Peyer's patch (tissue), 4 donors: ENCODE data around the gene ECHDC3.

Source experiments
- CTCF ChIP-seq, 6 experiments: fragments of 450-650 bp in 4 of 6; fragments of 200-600 bp in 2 of 6; sonication (generic) in 1 of 6; IDR thresholded peaks; one replicate each; pipeline ENCODE4 v1.5.1; 2017 to 2019; ENCODE audit warnings: antibody characterized with exemption in 6 of 6, mild to moderate bottlenecking in 3 of 6, moderate library complexity in 1 of 6
- POLR2A ChIP-seq, 2 donors: fragments of 450-650 bp; IDR thresholded peaks; one replicate each; pipeline ENCODE4 v1.5.1; 2017; ENCODE audit warnings: antibody characterized with exemption in 2 of 2, mild to moderate bottlenecking in 2 of 2, moderate library complexity in 2 of 2

GRCh38 chr10:11712744-11713143, 29.4 kb upstream of the ECHDC3 start:
- TF ChIP-seq CTCF (IDR thresholded peaks at IDR 0.05) (no peak), POLR2A (IDR thresholded peaks at IDR 0.05) (no peak)
